GM15510 (cell line): ENCODE results near the gene PDYN.

Experiments used
- POLR2A ChIP-seq: IDR thresholded peaks from 3 replicates; pipeline ENCODE4 v1.6.1; 2011; ENCODE audit warnings: borderline replicate concordance; ENCODE audit not compliant: insufficient read length; ENCODE audit errors: extremely low read depth

PDYN gene

GRCh38 chr20:1965520-1966351, 28.1 kb downstream of the PDYN start:
- no peak for TF ChIP-seq POLR2A

GRCh38 chr20:1964659-1965405, 29.0 kb downstream of the PDYN start:
- TF ChIP-seq POLR2A, result no peak

- no peak for TF ChIP-seq POLR2A
These were observed 29.8 kb downstream of the PDYN start for GRCh38 chr20:1964061-1964460.

GRCh38 chr20:1961374-1961773, 32.5 kb downstream of the PDYN start:
- no peak for TF ChIP-seq POLR2A

- TF ChIP-seq POLR2A, result no peak
These were observed 34.7 kb downstream of the PDYN start for GRCh38 chr20:1959156-1959555.

GRCh38 chr20:1958426-1958825, 35.4 kb downstream of the PDYN start:
- TF ChIP-seq POLR2A, result no peak

- no peak for TF ChIP-seq POLR2A
These were observed 38.6 kb downstream of the PDYN start for GRCh38 chr20:1955217-1955616.

- TF ChIP-seq POLR2A, result no peak
These were observed 40.2 kb downstream of the PDYN start for GRCh38 chr20:1953621-1954020.

- TF ChIP-seq POLR2A, result no peak
These were observed 40.9 kb downstream of the PDYN start for GRCh38 chr20:1952737-1953530.

- no peak for TF ChIP-seq POLR2A
These were observed 42.3 kb downstream of the PDYN start for GRCh38 chr20:1951436-1952115.

GRCh38 chr20:1950836-1951235, 43.0 kb downstream of the PDYN start:
- TF ChIP-seq POLR2A, result no peak

- no peak for TF ChIP-seq POLR2A
These were observed 44.3 kb downstream of the PDYN start for GRCh38 chr20:1949347-1950100.

- TF ChIP-seq POLR2A, result no peak
These were observed 46.4 kb downstream of the PDYN start for GRCh38 chr20:1947535-1947846.
